HepG2 (cell line): ENCODE data around the gene ANKRD53. TPM values are rescaled to one million over a fixed set of nuclear protein-coding genes. Genes with fewer than 3 reads are reported as not detected.

Source experiments
- BCL6 ChIP-seq: IDR thresholded peaks from 2 replicates; pipeline ENCODE4 v1.6.1; 2016; ENCODE audit warnings: missing genetic modification reagents, missing compliant biosample characterization
- CEBPG ChIP-seq: IDR thresholded peaks from 2 replicates; pipeline ENCODE4 v1.6.1; 2016
- CENPBD1 ChIP-seq: sonication (generic); formaldehyde crosslinking; IDR thresholded peaks from 2 replicates; pipeline ENCODE4 v1.8.0; 2022; ENCODE audit warnings: missing genetic modification reagents, low read depth, mild to moderate bottlenecking, borderline replicate concordance
- CREM ChIP-seq, 2 experiments: sonication (generic) in 1 of 2; formaldehyde crosslinking in 1 of 2; IDR thresholded peaks; 2 replicates each; pipeline versions ENCODE4 v1.4.0 to v1.6.1; 2016 to 2020; ENCODE audit warnings: antibody characterized with exemption in 1 of 2, mild to moderate bottlenecking in 1 of 2, missing genetic modification reagents in 1 of 2
- DMAP1 ChIP-seq: IDR thresholded peaks from 2 replicates; pipeline ENCODE4 v1.6.1; 2016
- LRRFIP1 ChIP-seq: sonication (generic); formaldehyde crosslinking; conservative IDR thresholded peaks from 2 replicates; pipeline ENCODE4 v1.4.0; 2020; ENCODE audit warnings: missing genetic modification reagents
- MED1 ChIP-seq: sonication (generic); formaldehyde crosslinking; IDR thresholded peaks from 2 replicates; pipeline ENCODE4 v1.4.0; 2020; ENCODE audit warnings: missing genetic modification reagents
- NCOA1 ChIP-seq: sonication (generic); formaldehyde crosslinking; IDR thresholded peaks from 2 replicates; pipeline ENCODE4 v1.9.0; 2021; ENCODE audit warnings: missing genetic modification reagents
- RARA ChIP-seq: IDR thresholded peaks from 2 replicates; pipeline ENCODE4 v1.6.1; 2016; ENCODE audit warnings: missing genetic modification reagents, missing compliant biosample characterization
- RXRB ChIP-seq: IDR thresholded peaks from 2 replicates; pipeline ENCODE4 v1.6.1; 2016; ENCODE audit warnings: borderline replicate concordance, missing genetic modification reagents, missing compliant biosample characterization
- TRIM22 ChIP-seq: fragments of 450-650 bp; IDR thresholded peaks from 2 replicates; pipeline ENCODE4 v1.6.1; 2017
- ZNF264 ChIP-seq: sonication (generic); formaldehyde crosslinking; IDR thresholded peaks from 2 replicates; pipeline ENCODE4 v1.4.0; 2020; ENCODE audit warnings: missing genetic modification reagents
- ZNF577 ChIP-seq: sonication (generic); formaldehyde crosslinking; IDR thresholded peaks from 2 replicates; pipeline ENCODE4 v1.4.0; 2020; ENCODE audit warnings: mild to moderate bottlenecking, low read depth, missing genetic modification reagents, borderline replicate concordance
- ZNF740 ChIP-seq: sonication (generic); formaldehyde crosslinking; IDR thresholded peaks from 2 replicates; pipeline ENCODE4 v1.4.0; 2020; ENCODE audit warnings: missing genetic modification reagents
- polyA plus RNA-seq, 8 experiments: library from polyadenylated mRNA; depleted of rRNA in 3 of 8; stranded (reverse) in 7 of 8; unstranded in 1 of 8; fragments of >200 nt; fragmentation: Illumina TruSeq in 4 of 8; extraction: Trizol in 4 of 8; gene quantifications; 2 replicates each; pipeline versions ENCODE4 v1.2.1 to v1.2.3, GENCODE V29; 2011 to 2016; ENCODE audit warnings: low read depth in 4 of 8, missing spikeins in 1 of 8, mixed read lengths in 1 of 8; ENCODE audit not compliant: insufficient read depth in 1 of 8
- total RNA-seq, 5 experiments: library from RNA; depleted of rRNA; stranded (reverse); fragments of >200 nt; fragmentation: Illumina TruSeq; extraction: Trizol; gene quantifications; 2 replicates each; pipeline ENCODE4 v1.2.3, GENCODE V29; 2016; ENCODE audit warnings: low read depth in 1 of 5
- TF ChIP-seq, protein P1 (sequence below): sonication (generic); formaldehyde crosslinking; IDR thresholded peaks from 2 replicates; pipeline ENCODE4 v1.4.0; 2020; ENCODE audit warnings: missing genetic modification reagents
- TF ChIP-seq, protein P2 (sequence below): sonication (generic); formaldehyde crosslinking; IDR thresholded peaks from one replicate; pipeline ENCODE4 v1.5.1; 2020; ENCODE audit warnings: mild to moderate bottlenecking, missing genetic modification reagents; ENCODE audit errors: not compliant biosample characterization

The ANKRD53 gene
- total and polyA plus RNA-seq, 2 of the 13 experiments (the other 11 are each of a cell fraction or from before 2014, with no cell fraction given), result 0.15 TPM; not detected in 1

DNA sequence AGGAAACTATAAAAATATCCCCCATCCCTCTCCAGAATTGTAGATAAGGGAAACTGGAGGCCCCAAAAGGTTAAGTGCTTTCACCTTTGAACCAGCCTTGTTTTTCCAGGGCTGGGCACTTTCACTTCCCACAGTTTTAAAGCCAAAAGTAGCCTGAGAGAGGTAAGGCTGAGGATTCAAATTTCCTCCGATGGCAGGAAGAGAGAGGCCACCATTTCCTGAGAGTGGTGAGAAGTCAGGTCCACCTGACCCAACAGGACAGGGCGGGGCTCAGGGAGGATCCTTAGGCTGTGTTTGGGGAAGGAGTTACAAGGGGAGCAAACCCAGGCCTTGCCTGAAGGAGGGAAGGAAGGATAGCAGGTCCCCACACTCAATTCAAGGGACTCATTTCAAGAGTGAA lies 20.9 kb downstream of the ANKRD53 start (continued):
- TF ChIP-seq LRRFIP1 (CRISPR knock-in tag) (no peak), TRIM22 (no peak), BCL6 (CRISPR knock-in tag) (no peak), ZNF264 (no peak), DMAP1 (CRISPR knock-in tag) (no peak), NCOA1 (CRISPR knock-in tag) (no peak), ZNF740 (CRISPR knock-in tag) (no peak), MED1 (CRISPR knock-in tag) (no peak), CREM (IDR thresholded peaks at IDR 0.05) (no peak), CREM (CRISPR knock-in tag; IDR thresholded peaks at IDR 0.05) (no peak), ZNF577 (CRISPR knock-in tag) (no peak), RARA (CRISPR knock-in tag) (no peak), RXRB (CRISPR knock-in tag) (no peak; the same call in 1 of the 2 replicates), CENPBD1 (no peak), CEBPG (CRISPR knock-in tag) (no peak)
- TF ChIP-seq, protein P1, sequence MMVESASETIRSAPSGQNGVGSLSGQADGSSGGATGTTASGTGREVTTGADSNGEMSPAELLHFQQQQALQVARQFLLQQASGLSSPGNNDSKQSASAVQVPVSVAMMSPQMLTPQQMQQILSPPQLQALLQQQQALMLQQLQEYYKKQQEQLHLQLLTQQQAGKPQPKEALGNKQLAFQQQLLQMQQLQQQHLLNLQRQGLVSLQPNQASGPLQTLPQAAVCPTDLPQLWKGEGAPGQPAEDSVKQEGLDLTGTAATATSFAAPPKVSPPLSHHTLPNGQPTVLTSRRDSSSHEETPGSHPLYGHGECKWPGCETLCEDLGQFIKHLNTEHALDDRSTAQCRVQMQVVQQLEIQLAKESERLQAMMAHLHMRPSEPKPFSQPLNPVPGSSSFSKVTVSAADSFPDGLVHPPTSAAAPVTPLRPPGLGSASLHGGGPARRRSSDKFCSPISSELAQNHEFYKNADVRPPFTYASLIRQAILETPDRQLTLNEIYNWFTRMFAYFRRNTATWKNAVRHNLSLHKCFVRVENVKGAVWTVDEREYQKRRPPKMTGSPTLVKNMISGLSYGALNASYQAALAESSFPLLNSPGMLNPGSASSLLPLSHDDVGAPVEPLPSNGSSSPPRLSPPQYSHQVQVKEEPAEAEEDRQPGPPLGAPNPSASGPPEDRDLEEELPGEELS, result no peak
- TF ChIP-seq, protein P2, sequence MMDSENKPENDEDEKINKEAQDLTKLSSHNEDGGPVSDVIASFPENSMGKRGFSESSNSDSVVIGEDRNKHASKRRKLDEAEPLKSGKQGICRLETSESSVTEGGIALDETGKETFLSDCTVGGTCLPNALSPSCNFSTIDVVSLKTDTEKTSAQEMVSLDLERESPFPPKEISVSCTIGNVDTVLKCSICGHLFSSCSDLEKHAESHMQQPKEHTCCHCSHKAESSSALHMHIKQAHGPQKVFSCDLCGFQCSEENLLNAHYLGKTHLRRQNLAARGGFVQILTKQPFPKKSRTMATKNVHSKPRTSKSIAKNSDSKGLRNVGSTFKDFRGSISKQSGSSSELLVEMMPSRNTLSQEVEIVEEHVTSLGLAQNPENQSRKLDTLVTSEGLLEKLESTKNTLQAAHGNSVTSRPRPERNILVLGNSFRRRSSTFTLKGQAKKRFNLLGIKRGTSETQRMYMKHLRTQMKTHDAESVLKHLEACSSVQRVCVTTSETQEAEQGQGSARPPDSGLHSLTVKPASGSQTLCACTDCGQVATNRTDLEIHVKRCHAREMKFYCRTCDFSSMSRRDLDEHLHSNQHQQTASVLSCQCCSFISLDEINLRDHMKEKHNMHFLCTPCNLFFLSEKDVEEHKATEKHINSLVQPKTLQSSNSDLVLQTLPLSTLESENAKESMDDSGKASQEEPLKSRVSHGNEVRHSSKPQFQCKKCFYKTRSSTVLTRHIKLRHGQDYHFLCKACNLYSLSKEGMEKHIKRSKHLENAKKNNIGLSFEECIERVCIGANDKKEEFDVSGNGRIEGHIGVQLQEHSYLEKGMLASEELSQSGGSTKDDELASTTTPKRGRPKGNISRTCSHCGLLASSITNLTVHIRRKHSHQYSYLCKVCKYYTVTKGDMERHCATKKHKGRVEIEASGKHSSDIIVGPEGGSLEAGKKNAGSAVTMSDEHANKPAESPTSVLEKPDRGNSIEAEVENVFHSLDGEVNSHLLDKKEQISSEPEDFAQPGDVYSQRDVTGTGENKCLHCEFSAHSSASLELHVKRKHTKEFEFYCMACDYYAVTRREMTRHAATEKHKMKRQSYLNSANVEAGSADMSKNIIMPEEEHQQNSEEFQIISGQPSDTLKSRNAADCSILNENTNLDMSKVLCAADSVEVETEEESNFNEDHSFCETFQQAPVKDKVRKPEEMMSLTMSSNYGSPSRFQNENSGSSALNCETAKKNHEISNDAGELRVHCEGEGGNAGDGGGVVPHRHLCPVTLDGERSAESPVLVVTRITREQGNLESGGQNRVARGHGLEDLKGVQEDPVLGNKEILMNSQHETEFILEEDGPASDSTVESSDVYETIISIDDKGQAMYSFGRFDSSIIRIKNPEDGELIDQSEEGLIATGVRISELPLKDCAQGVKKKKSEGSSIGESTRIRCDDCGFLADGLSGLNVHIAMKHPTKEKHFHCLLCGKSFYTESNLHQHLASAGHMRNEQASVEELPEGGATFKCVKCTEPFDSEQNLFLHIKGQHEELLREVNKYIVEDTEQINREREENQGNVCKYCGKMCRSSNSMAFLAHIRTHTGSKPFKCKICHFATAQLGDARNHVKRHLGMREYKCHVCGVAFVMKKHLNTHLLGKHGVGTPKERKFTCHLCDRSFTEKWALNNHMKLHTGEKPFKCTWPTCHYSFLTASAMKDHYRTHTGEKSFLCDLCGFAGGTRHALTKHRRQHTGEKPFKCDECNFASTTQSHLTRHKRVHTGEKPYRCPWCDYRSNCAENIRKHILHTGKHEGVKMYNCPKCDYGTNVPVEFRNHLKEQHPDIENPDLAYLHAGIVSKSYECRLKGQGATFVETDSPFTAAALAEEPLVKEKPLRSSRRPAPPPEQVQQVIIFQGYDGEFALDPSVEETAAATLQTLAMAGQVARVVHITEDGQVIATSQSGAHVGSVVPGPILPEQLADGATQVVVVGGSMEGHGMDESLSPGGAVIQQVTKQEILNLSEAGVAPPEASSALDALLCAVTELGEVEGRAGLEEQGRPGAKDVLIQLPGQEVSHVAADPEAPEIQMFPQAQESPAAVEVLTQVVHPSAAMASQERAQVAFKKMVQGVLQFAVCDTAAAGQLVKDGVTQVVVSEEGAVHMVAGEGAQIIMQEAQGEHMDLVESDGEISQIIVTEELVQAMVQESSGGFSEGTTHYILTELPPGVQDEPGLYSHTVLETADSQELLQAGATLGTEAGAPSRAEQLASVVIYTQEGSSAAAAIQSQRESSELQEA, result no peak
